ENCODE measurements around the gene CAMK1D. TPM values are rescaled to one million over a fixed set of nuclear protein-coding genes. Genes with fewer than 3 reads are reported as not detected.

Gene CAMK1D
- total RNA-seq, 2 experiments from 2014 or later = 19.0 to 25.6 TPM

DNA sequence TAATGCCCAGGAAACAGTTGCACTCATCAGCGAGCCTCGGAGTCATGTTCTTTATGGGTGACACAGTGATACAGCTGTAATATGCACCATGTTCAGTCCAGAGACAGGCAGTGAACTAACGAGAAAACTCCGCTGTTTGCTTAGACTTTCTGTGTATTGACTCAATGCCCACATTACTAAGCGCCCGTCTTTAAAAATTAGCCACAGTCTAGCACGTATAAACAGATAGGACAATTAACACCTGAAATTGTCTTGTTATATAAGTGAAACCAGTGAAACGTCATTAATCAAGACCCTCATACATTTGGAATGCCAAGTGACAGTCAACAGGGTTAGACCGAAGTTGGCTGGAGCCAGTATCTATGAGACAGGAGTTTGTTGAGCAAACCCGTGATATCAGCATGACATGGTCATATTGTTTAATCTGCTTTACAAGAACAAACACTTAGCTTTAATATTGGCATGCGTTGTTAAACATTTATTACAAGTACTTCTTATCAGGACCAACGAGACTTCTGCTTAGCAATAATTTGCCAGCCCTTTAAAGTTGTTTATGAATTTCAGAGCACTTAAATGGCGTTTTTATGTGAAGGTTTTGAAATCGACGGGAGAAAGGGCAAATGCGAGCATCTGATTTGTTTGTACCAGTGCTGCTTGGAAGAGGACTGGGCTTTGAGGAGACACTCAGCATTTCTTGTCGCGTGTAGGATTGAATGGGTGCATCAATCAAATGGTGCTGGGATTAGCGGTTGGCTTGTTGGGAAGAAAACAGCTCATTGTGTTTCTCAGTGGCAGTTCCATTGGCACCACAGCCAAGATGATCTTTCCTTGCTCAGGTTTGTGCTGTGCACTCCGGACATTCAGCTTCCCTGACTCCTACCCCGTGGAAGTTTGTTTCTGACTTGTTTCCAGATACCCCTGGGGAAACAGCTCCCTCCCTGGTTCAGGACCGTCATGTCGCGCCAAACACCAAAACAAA, 56.3 kb downstream of the CAMK1D start:
- POLR2A ChIA-PET = no interaction called here

DNA sequence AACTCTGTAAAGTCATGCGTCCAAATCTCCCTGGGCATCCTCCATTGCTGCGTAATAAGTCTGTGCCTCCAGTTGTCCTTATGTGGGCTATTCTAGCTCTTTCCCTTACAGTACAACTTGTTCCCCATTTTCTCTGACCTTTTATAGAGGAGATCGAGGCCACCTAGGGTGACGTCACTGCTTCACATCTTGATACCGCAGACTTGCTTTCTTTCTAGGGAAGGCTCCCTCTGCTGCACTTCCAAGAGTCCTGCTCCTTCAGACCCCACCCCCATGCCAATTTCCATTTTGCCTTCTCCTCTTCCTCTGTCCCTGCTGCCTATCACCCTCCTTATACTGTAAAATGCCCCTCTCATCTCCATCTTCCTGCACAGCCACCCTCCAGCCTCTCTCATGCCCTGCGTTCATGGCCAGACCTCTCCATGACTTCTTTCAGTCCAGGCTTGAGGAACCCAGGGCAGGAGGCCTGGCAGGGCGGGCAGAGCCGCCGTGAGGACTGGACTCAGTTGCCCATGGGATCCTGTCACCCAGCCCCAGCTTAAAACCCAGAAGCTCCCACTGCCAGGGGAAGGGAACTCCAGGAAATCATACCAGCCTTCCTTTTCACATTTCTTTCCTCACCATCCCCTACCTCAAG, 57.5 kb downstream of the CAMK1D start:
- POLR2A ChIA-PET = interaction anchor here (0.6 to 0.7 kb wide), 3 partner anchors 42 to 588 kb away, joined by 3 to 5 read pairs (median 4); no protein-coding TSS in a partner anchor

More for the DNA sequence above, 56.3 kb downstream of the CAMK1D start:
- TF ChIP-seq CTCF (conservative IDR thresholded peaks at IDR 0.05; ENCODE audit: low read length) (no peak), EZH2phosphoT487 (IDR thresholded peaks at IDR 0.05; ENCODE audit: borderline replicate concordance, low read depth, low read length) (no peak)
- Histone ChIP-seq H3K4me3 (ENCODE audit: low read depth, low read length, poor library complexity, severe bottlenecking) (no peak overlapping the region), H3K4me1 (ENCODE audit: insufficient read depth, low read length, poor library complexity, severe bottlenecking) (no peaks in the 10 kb centered on the region), H3K9me2 (ENCODE audit: insufficient read depth, low read length) (no peaks in the 10 kb centered on the region), H3K36me3 (ENCODE audit: insufficient read depth, low read length) (peaks cover 7% of the 10 kb centered on the region; the same call in 1 of the 2 replicates), H3K9me3 (ENCODE audit: low read length) (no peaks in the 10 kb centered on the region), H3K4me2 (ENCODE audit: low read length) (no peak overlapping the region), H2AFZ (ENCODE audit: low read length) (no peak overlapping the region), H3K79me2 (ENCODE audit: insufficient read depth, low read depth, low read length) (0 out of 2 replicates have a peak, but pooled peaks cover 6% of the 10 kb centered on the region), H3K27ac (ENCODE audit: low read depth, low read length, poor library complexity, severe bottlenecking) (no peak overlapping the region), H4K20me1 (ENCODE audit: insufficient read depth, low read length) (no peaks in the 10 kb centered on the region)
- DNase-seq (ENCODE audit: low spot score) = no peak
- intact Hi-C loops (cut with micrococcal nuclease; ENCODE audit: unreplicated experiment) = no loop called here
- TSS peak; percentile 29 for BruUV-seq (replicated peaks)
- CTCF ChIA-PET (ENCODE audit: unreplicated experiment) = no interaction called here

More for the DNA sequence above, 57.5 kb downstream of the CAMK1D start:
- no peaks in the 10 kb centered on the region for H3K9me3 ChIP-seq (ENCODE audit: low read length)
- H4K20me1 ChIP-seq (ENCODE audit: insufficient read depth, low read length) = no peaks in the 10 kb centered on the region
- no peak overlapping the region for H3K27ac ChIP-seq (ENCODE audit: low read depth, low read length, poor library complexity, severe bottlenecking)
- H3K4me3 ChIP-seq (ENCODE audit: low read depth, low read length, poor library complexity, severe bottlenecking) = no peak overlapping the region
- no peak overlapping the region for H2AFZ ChIP-seq (ENCODE audit: low read length)
- H3K4me1 ChIP-seq (ENCODE audit: insufficient read depth, low read length, poor library complexity, severe bottlenecking) = no peaks in the 10 kb centered on the region
- H3K79me2 ChIP-seq (ENCODE audit: insufficient read depth, low read depth, low read length) = no peaks in the 10 kb centered on the region
- intact Hi-C loops (cut with micrococcal nuclease; ENCODE audit: unreplicated experiment) = no loop called here
- CTCF ChIA-PET (ENCODE audit: unreplicated experiment) = no interaction called here
- DNase-seq (ENCODE audit: low spot score) = no peak
- H3K36me3 ChIP-seq (ENCODE audit: insufficient read depth, low read length) = peaks cover 11% of the 10 kb centered on the region; the same call in 1 of the 2 replicates
- H3K4me2 ChIP-seq (ENCODE audit: low read length) = no peak overlapping the region
- no peaks in the 10 kb centered on the region for H3K9me2 ChIP-seq (ENCODE audit: insufficient read depth, low read length)
- BruUV-seq (replicated peaks) = no TSS peak
- TF ChIP-seq CTCF (conservative IDR thresholded peaks at IDR 0.05; ENCODE audit: low read length) (no peak), EZH2phosphoT487 (IDR thresholded peaks at IDR 0.05; ENCODE audit: borderline replicate concordance, low read depth, low read length) (no peak)

All from OCI-LY7 (cell line).